Heart right ventricle (tissue), 16 donors: ENCODE data around the gene NEK7. TPM values are rescaled to one million over a fixed set of nuclear protein-coding genes. Genes with fewer than 3 reads are reported as not detected.

Experiments
- ATAC-seq, 8 donors: fragments of 200-7000 bp; cut with Tn5 transposase; one replicate each; pipeline ENCODE4 v1.9.1; 2020; ENCODE audit warnings: mild to moderate bottlenecking in 8 of 8, moderate library complexity in 8 of 8, moderate number of reproducible peaks in 1 of 8
- DNase-seq, 2 donors: peaks; one replicate each; pipeline ENCODE4 v3.0.0-alpha.2; 2020
- H3K27ac ChIP-seq, 10 donors: fragments of 200-600 bp; sonication (generic) in 2 of 10; one replicate each; pipeline versions ENCODE4 v1.5.0 to v1.8.0; 2020 to 2022; ENCODE audit warnings: mild to moderate bottlenecking in 3 of 10
- H3K27me3 ChIP-seq, 7 donors: fragments of 200-600 bp; one replicate each; pipeline ENCODE4 v1.8.0; 2021 to 2022; ENCODE audit warnings: mild to moderate bottlenecking in 2 of 7
- H3K36me3 ChIP-seq, 9 donors: fragments of 200-600 bp; sonication (generic) in 1 of 9; one replicate each; pipeline versions ENCODE4 v1.5.0 to v1.8.0; 2020 to 2022; ENCODE audit warnings: mild to moderate bottlenecking in 2 of 9
- H3K4me1 ChIP-seq, 9 donors: fragments of 200-600 bp; sonication (generic) in 1 of 9; one replicate each; pipeline versions ENCODE4 v1.5.0 to v1.8.0; 2020 to 2022; ENCODE audit warnings: mild to moderate bottlenecking in 4 of 9
- H3K4me3 ChIP-seq, 10 donors: fragments of 200-600 bp; sonication (generic) in 2 of 10; one replicate each; pipeline versions ENCODE4 v1.5.0 to v1.8.0; 2020 to 2022; ENCODE audit warnings: mild to moderate bottlenecking in 7 of 10, moderate library complexity in 2 of 10
- H3K9me3 ChIP-seq, 11 donors: fragments of 200-600 bp in 10 of 11; sonication (generic) in 2 of 11; one replicate each; pipeline versions ENCODE4 v1.5.0 to v1.8.0; 2013 to 2022; ENCODE audit warnings: mild to moderate bottlenecking in 2 of 11, control low read depth in 1 of 11, moderate library complexity in 1 of 11
- CTCF ChIP-seq, 9 donors: fragments of 200-600 bp; sonication (generic) in 2 of 9; IDR thresholded peaks; one replicate each; pipeline versions ENCODE4 v1.5.0 to v1.8.0; 2021 to 2022; ENCODE audit warnings: antibody characterized with exemption in 9 of 9, mild to moderate bottlenecking in 5 of 9, moderate library complexity in 1 of 9
- WGBS, 2 donors: extraction: QIAGEN DNeasy Blood & Tissue Kit; methylation state at CpG; one replicate each; pipeline ENCODE4 v1.1.7; 2013; ENCODE audit warnings: inconsistent platforms in 1 of 2; 5-methylcytosine and 5-hydroxymethylcytosine counted together
- intact Hi-C, 10 donors: fragments of 100-400 bp; cut with DNase I; formaldehyde crosslinking; loops; one replicate each; pipeline versions ENCODE4 v1.11.1 to v1.14.2; 2022
- polyA plus RNA-seq, 2 donors: library from polyadenylated mRNA; stranded (reverse); fragments of 200-250 nt; gene quantifications; one replicate each; pipeline ENCODE4 v1.2.3, GENCODE V29; 2013
- total RNA-seq, 10 donors: library from RNA; stranded (reverse); fragmentation: NEBNext Ultra II Directional in 3 of 10; extraction: Animal tissue kit (Norgen Biotek cat#: 25700) in 3 of 10; gene quantifications; one replicate each; pipeline versions ENCODE4 v1.2.1 to v1.2.4, GENCODE V29; 2021 to 2023
- donor health status: Arrhythmogenic right ventricular cardiomyopathy.
- donor health status: ischemic (EF 13 %, LVEDD 7.1; RV severe dilation, severe dysfunction).
- donor health status: healthy with polysubstance abuse.
- donor health status: DM: no; HTN: yes; CAD: no.
- donor health status: DM: no; HTN: no; CAD: no.
- donor health status: ischemic (EF 25% LVEDD 6.9; RV normal size, moderate dysfunction).
- donor health status: ischemic (EF 25% LVEDD 5.7; RV mildly dilated, moderate dysfunction).
- donor health status: healthy.
- donor health status: DM: yes; HTN: yes; CAD: no.
- donor health status: Ischemic cardiomyopathy.
- donor health status: ischemic (EF 35%, LVEDD 5.7; RV mildly dilated, moderate dysfunction).
- donor health status: nonischemic (EF 11% LVEDD 7.7; RV severe dilation, severe dysfunction).
- donor health status: DM: yes; HTN: yes; CAD: no.
- donor health status: PGD.
- donor health status: ischemic (EF 29% LVEDD 5.4; RV normal size, mild dysfunction).
- donor health status: nonischemic (EF 23%, LVEDD 6.1; RV moderate dilation, normal function).

Gene NEK7
- total and polyA plus RNA-seq, 12 donors = 57.3 to 279 (median 207) TPM

DNA sequence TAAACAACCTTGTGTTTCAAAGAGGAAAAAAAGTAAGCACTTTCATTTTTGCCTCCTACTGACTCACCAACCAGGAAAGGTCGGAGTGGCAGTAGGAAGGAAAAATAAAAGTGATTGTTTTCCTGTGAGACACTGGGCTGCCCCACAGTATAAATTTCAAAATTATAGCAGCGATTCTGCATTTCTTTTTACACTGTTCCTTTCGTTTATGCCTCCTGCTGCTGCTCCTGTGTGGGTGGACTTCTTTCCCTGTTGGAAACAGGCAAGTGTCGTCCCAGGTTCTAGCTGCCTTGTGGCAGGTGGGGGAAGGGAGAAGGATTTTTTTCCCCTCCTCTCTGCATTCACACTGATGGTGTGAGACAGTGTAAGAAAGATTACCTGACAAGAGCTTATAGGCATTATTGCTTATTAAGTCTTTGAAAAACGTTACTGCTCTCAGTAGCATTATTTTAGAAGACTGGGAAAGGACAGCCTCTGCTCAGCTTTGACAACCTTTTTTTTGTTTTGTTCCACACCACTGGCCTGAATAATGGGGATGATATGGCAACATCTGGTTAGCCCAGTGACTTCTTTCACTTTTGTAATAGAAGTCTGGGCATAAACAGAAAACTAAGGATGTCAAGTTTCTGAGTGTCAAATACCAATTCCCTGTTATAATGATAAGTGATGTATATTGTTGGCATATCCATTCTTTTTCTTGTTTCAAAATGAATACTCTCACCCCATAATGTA is 77.9 kb downstream of the NEK7 start:
- H3K9me3 ChIP-seq = peaks cover 0 to 6% (median 0%) of the 10 kb centered on the region in 11 donors
- no peaks in the 10 kb centered on the region for H3K27me3 ChIP-seq
- ATAC-seq (peak in 5 of 8 donors; percentile 41 to 46 (median 45)), DNase-seq (no peak)
- peak overlapping the region in 6 of 10 donors; percentile 1 to 51 (median 30) for H3K27ac ChIP-seq
- peaks cover 0 to 13% (median 5%) of the 10 kb centered on the region in 9 donors for H3K36me3 ChIP-seq
- WGBS, 2 donors = 19 to 20% methylated on average over 5 of the region's 5 CpGs
- intact Hi-C loops = no loop called here
- H3K4me1 ChIP-seq = peaks cover 0 to 53% (median 28%) of the 10 kb centered on the region in 9 donors
- peak overlapping the region in 5 of 10 donors; percentile 2 to 25 (median 11) for H3K4me3 ChIP-seq
- TF ChIP-seq CTCF (IDR thresholded peaks at IDR 0.05) = no peak

DNA sequence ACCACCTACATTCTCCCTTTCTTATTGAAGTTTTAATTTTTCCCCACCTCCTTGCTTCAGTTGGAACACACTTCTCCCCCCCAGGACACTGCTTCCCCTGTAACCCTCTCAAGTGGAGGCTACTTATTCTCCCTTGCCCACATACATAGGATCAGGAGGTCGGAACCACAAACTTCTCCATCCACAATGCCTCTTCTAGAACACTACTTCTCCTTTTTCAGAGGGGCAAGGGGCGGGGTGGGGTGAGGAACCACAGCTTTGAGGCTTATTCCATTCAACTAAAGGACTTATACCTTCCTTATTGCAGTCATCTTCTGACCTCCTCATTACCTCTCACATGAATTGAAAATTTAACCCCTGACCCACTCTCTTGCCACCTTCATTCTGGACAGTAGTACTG is 81.3 kb downstream of the NEK7 start:
- no peak for TF ChIP-seq CTCF (IDR thresholded peaks at IDR 0.05)
- ATAC-seq (peak in 4 of 8 donors; percentile 19 to 49 (median 30)), DNase-seq (peak in 1 of 2 donors; percentile 19)
- intact Hi-C loops = no loop called here
- no peaks in the 10 kb centered on the region for H3K27me3 ChIP-seq
- H3K27ac ChIP-seq = no peak overlapping the region
- H3K9me3 ChIP-seq = peaks cover 0 to 6% (median 0%) of the 10 kb centered on the region in 11 donors
- H3K36me3 ChIP-seq = peaks cover 0 to 13% (median 5%) of the 10 kb centered on the region in 9 donors
- H3K4me3 ChIP-seq = no peak overlapping the region
- H3K4me1 ChIP-seq = peaks cover 0 to 32% (median 25%) of the 10 kb centered on the region in 9 donors
- WGBS, 2 donors = 90 to 92% methylated on average over 2 of the region's 2 CpGs

DNA sequence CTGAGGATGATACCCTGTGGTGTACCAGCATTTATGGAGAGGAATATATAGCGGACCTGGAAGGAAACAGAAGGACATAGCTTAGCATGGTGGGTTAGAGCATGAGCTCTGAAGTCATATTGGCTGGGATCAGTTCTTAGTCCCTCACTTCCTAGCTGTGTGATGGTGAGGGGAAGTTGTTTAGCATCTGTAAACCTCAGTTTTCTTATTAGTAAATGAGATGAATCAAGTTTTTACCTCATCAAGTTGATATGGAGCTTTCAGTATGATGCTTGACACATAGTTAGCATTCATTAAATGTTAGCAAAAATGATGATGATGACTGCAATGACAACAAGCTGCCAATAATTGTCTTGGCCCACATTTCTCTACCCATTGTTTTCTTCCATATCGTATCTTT is 84.8 kb downstream of the NEK7 start:
- H3K27me3 ChIP-seq = no peaks in the 10 kb centered on the region
- DNase-seq (no peak), ATAC-seq (no peak)
- peaks cover 0 to 2% (median 0%) of the 10 kb centered on the region in 11 donors for H3K9me3 ChIP-seq
- 68 to 79% methylated on average over 2 of the region's 2 CpGs for WGBS, 2 donors
- intact Hi-C loops = no loop called here
- no peak overlapping the region for H3K27ac ChIP-seq
- H3K4me3 ChIP-seq = no peak overlapping the region
- no peak for TF ChIP-seq CTCF (IDR thresholded peaks at IDR 0.05)
- peaks cover 0 to 35% (median 17%) of the 10 kb centered on the region in 9 donors for H3K4me1 ChIP-seq
- peaks cover 0 to 8% (median 2%) of the 10 kb centered on the region in 9 donors for H3K36me3 ChIP-seq

GRCh38 chr1:198244772-198245171 is 88.0 kb downstream of the NEK7 start:
- peaks cover 0 to 45% (median 22%) of the 10 kb centered on the region in 9 donors for H3K4me1 ChIP-seq
- H3K4me3 ChIP-seq = no peak overlapping the region
- ATAC-seq = peak in 2 of 8 donors; percentile 49 to 60
- H3K9me3 ChIP-seq = peaks cover 0 to under 1% (median 0%) of the 10 kb centered on the region in 11 donors
- TF ChIP-seq CTCF (IDR thresholded peaks at IDR 0.05) = no peak
- intact Hi-C loops = no loop called here
- H3K27me3 ChIP-seq = no peaks in the 10 kb centered on the region
- no peaks in the 10 kb centered on the region for H3K36me3 ChIP-seq
- no peak for DNase-seq
- peak overlapping the region in 4 of 10 donors; percentile 6 to 48 (median 26) for H3K27ac ChIP-seq
